Bronchial epithelial cell (primary cell): ENCODE results near the gene ART1. TPM values are rescaled to one million over a fixed set of nuclear protein-coding genes. Genes with fewer than 3 reads are reported as not detected.

Experiments
- DNase-seq: peaks from one replicate; pipeline ENCODE4 v3.0.0-alpha.2; 2010; ENCODE audit warnings: low read depth
- FAIRE-seq: peaks from 2 replicates; lab custom pipeline; 2011; peaks lifted over from hg19 to GRCh38; lab: Jason Lieb, UNC
- H3K27me3 ChIP-seq: 2 replicates; pipeline ENCODE4 v1.5.1; 2011; ENCODE audit warnings: low read length; ENCODE audit not compliant: control insufficient read depth, insufficient read depth
- H3K36me3 ChIP-seq: 2 replicates; pipeline ENCODE4 v1.5.1; 2011; ENCODE audit warnings: low read length; ENCODE audit not compliant: control insufficient read depth, insufficient read depth
- H3K4me3 ChIP-seq: 2 replicates; pipeline ENCODE4 v1.5.1; 2011; ENCODE audit warnings: mild to moderate bottlenecking, low read depth, low read length, control low read depth
- total RNA-seq: library from RNA; depleted of rRNA; stranded (reverse); fragments of >200 nt; gene quantifications from 2 replicates; pipeline ENCODE4 v1.2.1, GENCODE V29; 2014
- TF ChIP-seq, protein P1 (sequence below): IDR thresholded peaks from 2 replicates; pipeline ENCODE4 v1.5.1; 2011; ENCODE audit warnings: mild to moderate bottlenecking, moderate library complexity, low read length, control low read depth, inconsistent platforms; ENCODE audit not compliant: insufficient read depth, severe bottlenecking

Gene ART1
- total RNA-seq, 1 donor from 2014 or later = not detected

DNA sequence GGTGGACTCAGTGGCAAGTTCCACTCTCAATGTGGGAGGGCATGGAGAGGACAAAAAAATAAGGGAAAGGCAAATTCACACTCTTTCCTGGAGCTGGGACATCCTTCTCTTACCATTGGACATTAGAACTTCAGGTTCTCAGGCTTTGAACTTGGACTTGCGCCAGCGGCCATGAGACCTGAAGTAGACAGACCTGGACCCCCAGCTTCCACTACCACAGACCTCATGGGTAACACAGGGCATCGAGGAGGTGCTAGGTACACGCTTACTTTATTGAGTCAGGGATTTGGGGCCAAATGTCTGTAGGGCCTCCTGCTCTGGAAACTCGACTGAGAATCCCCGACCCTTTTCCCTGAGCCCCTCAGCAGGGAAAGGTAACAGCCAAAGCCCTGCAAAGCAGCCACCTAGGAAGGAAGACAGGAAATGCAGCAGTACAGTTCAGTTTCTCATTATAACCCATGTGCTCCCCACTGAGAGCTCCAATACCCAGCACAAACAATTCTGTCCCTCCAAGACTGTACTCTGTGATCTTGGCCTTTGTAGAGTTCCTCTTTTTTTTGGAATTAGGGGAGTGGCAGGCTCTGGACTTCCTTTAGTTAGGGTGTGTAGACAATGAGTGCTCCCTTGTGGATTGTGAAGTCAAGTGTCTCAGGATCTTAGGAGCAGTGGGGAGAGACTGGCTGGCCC is 20.6 kb downstream of the ART1 start:
- Histone ChIP-seq H3K27me3 (no peaks in the 10 kb centered on the region), H3K36me3 (peaks cover 3% of the 10 kb centered on the region), H3K4me3 (no peak overlapping the region)
- FAIRE-seq (no peak), DNase-seq (no peak)
- TF ChIP-seq, protein P1, sequence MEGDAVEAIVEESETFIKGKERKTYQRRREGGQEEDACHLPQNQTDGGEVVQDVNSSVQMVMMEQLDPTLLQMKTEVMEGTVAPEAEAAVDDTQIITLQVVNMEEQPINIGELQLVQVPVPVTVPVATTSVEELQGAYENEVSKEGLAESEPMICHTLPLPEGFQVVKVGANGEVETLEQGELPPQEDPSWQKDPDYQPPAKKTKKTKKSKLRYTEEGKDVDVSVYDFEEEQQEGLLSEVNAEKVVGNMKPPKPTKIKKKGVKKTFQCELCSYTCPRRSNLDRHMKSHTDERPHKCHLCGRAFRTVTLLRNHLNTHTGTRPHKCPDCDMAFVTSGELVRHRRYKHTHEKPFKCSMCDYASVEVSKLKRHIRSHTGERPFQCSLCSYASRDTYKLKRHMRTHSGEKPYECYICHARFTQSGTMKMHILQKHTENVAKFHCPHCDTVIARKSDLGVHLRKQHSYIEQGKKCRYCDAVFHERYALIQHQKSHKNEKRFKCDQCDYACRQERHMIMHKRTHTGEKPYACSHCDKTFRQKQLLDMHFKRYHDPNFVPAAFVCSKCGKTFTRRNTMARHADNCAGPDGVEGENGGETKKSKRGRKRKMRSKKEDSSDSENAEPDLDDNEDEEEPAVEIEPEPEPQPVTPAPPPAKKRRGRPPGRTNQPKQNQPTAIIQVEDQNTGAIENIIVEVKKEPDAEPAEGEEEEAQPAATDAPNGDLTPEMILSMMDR = no peak

DNA sequence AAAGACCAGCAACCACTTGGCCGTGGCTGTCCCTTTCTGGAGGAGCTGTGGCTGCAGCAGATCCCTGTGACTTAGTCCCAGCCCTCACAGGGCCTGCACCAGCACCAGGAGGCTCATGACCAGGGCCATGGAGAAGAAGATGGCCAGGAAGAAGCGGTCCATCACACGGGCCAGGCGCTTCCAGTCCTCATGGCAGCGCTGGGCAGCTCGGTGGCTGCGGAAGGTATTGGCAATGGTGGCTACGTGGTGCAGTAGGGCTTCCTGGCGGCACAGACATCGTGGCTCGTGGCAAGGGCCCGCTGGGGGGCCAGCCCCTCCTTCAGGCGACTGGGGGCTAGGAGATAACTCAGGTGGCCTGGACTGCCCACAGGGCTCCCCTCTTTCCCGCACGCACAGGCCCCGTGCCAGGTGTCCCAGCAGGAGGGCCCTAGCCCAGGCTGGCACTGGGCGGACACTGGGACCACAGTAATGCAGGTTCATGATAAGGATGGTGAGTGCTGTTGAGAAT is 21.1 kb downstream of the ART1 start:
- Histone ChIP-seq H3K36me3 (peaks cover 5% of the 10 kb centered on the region), H3K27me3 (no peaks in the 10 kb centered on the region), H3K4me3 (no peak overlapping the region)
- FAIRE-seq (no peak), DNase-seq (no peak)
- TF ChIP-seq, protein P1 = no peak

DNA sequence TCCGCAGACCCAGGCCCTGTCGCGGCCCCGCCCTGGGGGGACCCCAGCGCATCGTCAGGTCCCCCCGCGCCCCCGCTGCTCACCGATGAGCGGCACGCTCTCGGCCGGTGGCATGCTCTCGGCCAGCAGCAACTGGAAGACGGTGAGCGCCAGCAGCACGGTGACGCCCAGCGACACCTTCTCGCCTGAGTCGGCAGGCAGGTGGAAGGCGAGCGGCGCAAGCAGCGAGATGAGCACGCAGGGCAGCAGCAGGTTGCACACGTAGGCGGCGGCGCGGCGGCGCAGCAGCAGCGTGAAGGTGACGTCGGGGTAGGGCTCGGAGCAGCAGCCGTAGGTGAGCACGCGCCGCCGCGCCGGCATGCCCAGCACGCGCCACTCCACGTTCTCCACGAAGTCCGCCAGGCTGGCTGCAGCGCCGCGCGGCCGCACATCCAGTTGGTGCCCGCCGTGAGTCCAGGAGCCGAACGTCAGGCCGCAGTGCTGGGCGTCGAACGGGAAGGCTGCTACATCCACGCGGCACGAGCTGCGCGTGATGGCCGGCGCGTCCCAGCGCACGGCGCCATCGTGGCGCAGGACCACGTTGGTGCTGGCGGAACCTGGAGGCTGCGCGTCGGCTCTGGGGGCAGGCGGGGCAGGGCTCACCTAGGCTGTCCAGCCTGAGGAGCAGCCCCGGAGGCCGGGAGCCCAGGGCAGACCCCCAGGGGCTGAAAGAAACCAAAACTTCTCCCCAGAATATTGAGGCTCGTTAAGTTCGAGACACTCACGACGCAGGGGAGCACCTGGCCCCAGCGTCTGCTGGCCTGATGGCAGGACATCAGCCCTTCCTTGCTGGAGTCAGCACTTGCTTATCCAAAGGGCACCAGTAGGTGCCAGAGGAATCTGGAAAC is 22.5 kb downstream of the ART1 start:
- Histone ChIP-seq H3K36me3 (peaks cover 9% of the 10 kb centered on the region), H3K4me3 (no peak overlapping the region), H3K27me3 (no peaks in the 10 kb centered on the region)
- TF ChIP-seq, protein P1 = no peak
- no peak for FAIRE-seq
- no peak for DNase-seq

DNA sequence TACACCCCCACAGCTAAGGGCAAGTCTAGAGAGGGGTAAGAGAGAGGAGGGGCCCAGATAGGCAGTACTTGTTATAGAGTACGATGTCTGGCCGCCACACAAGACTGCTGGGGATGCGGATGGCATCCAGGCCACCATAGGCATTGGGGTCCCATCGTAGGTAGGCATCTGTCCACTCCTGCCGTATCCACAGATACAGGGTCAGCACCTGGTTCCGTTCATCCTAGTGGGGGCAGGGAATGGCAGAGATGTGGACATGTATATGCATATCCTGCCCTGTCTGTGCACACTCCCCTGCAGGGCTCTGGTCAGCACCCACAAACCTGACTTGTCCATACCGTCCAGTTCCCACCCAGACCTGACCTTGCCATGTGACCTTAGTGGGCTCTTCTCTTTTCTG is 24.2 kb downstream of the ART1 start:
- TF ChIP-seq, protein P1 = no peak
- FAIRE-seq = peak; percentile 28
- DNase-seq = no peak

DNA sequence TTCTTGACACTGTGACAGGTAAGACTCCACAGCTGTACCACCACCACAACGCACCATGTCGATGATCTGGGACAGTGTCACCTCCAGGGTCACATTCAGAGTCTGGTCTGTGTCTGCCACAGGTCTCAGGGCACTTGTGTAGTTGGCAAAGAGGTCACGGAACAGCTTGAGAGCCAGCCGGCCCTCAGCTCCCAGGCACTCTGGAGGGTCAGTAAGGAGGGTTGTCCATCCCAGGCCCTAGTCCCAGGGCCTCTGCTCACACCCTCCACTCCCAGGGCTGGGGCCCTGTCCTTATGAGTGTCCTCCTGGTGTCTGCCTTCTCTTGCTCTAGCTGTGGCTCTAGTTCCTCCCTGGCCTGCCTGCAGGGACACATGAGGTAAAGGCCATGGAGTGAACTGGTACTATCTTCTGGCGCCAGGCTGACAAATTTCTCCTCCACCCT is 24.8 kb downstream of the ART1 start:
- H3K36me3 ChIP-seq = peaks cover 11% of the 10 kb centered on the region
- FAIRE-seq = no peak

More for the DNA sequence above, 24.2 kb downstream of the ART1 start:
- Histone ChIP-seq H3K36me3 (peaks cover 11% of the 10 kb centered on the region), H3K27me3 (no peaks in the 10 kb centered on the region), H3K4me3 (no peak overlapping the region)

More for the DNA sequence above, 24.8 kb downstream of the ART1 start:
- H3K27me3 ChIP-seq = no peaks in the 10 kb centered on the region
- no peak for DNase-seq
- TF ChIP-seq, protein P1 = no peak
- H3K4me3 ChIP-seq = no peak overlapping the region
